ENCODE data around the gene IL1RAP.

IL1RAP gene

DNA sequence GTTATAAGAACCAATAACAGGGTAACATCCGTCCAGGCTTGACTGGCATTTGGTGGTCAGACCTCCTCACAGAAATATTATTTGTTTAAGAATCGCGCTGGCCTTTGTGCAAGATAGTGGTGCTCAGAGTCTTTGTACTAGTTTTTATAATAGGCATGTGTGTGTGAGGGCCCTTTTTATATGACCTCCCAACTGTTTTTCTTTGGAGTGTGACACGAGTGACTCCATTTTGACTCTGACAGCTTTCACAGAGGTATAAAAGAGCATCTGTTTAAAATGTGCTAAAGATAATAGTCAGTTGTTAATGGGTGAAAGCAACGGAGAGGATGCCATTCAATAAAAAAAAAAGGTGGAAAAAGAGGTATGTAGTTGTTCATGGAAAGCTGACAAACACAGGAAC lies 110.4 kb downstream of the IL1RAP start:
- no peak overlapping the region for H3K4me3 ChIP-seq
- H3K9me3 ChIP-seq = no peaks in the 10 kb centered on the region
- in situ Hi-C loops (cut with MboI; ENCODE audit: low sequenced_read_pairs) = no loop called here
- H3K4me1 ChIP-seq = no peaks in the 10 kb centered on the region
- H3K36me3 ChIP-seq (replicated peaks) = no peaks in the 10 kb centered on the region
- no peak for DNase-seq (ENCODE audit: low spot score in 2 of 2)
- no peaks in the 10 kb centered on the region for H3K27me3 ChIP-seq (ENCODE audit: low read depth)

GRCh38 chr3:190626951-190627620 lies 113.2 kb downstream of the IL1RAP start:
- DNase-seq (ENCODE audit: low spot score in 2 of 2) = no peak
- in situ Hi-C loops (cut with MboI; ENCODE audit: low sequenced_read_pairs) = no loop called here

DNA sequence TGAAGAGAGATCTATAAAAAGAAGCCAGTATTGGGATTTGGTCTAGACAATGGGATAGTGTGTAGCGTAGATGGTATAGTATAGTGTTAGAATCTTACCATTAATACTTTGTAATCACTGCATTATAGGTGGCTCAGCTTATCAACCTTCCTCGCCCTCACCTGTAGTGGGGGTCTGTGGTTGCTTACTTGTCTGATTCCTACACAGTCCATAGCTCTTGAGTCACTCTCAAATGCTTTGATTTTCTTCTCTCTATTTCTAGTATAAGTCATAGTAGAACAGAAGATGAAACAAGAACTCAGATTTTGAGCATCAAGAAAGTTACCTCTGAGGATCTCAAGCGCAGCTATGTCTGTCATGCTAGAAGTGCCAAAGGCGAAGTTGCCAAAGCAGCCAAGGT lies 115.2 kb downstream of the IL1RAP start:
- in situ Hi-C loops (cut with MboI; ENCODE audit: low sequenced_read_pairs) = no loop called here
- H3K36me3 ChIP-seq (replicated peaks) = no peaks in the 10 kb centered on the region
- no peaks in the 10 kb centered on the region for H3K27me3 ChIP-seq (ENCODE audit: low read depth)
- H3K4me1 ChIP-seq = no peaks in the 10 kb centered on the region
- no peak overlapping the region for H3K4me3 ChIP-seq
- no peak for DNase-seq (ENCODE audit: low spot score in 2 of 2)
- H3K9me3 ChIP-seq = no peaks in the 10 kb centered on the region

More at GRCh38 chr3:190626951-190627620, 113.2 kb downstream of the IL1RAP start:
- H3K36me3 ChIP-seq (replicated peaks) = no peaks in the 10 kb centered on the region
- H3K9me3 ChIP-seq = no peaks in the 10 kb centered on the region
- no peak overlapping the region for H3K4me3 ChIP-seq
- H3K27me3 ChIP-seq (ENCODE audit: low read depth) = no peaks in the 10 kb centered on the region
- no peaks in the 10 kb centered on the region for H3K4me1 ChIP-seq

DNA sequence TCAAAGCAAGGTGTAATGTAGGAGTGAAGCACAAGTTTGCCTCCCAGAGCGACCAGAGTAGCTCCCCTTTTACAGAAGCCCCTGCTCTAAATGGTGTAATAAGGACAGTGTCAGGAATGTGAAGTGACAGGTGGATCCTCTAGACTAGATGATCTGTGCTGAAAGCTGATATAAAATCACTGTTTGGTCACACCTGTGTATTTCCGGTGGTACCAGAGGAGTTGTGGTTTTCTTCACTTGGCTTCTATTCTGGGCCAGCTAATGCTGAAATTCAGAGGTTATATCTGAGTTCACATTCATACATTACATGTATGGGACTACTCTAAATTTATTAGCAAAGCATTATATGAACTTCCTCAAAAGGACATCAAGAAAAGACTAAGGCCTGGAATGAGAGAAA lies 117.4 kb downstream of the IL1RAP start:
- no peaks in the 10 kb centered on the region for H3K4me1 ChIP-seq
- no peaks in the 10 kb centered on the region for H3K27me3 ChIP-seq (ENCODE audit: low read depth)
- DNase-seq (ENCODE audit: low spot score in 2 of 2) = no peak
- in situ Hi-C loops (cut with MboI; ENCODE audit: low sequenced_read_pairs) = no loop called here
- H3K36me3 ChIP-seq (replicated peaks) = no peaks in the 10 kb centered on the region
- no peak overlapping the region for H3K4me3 ChIP-seq
- H3K9me3 ChIP-seq = no peaks in the 10 kb centered on the region

GRCh38 chr3:190641564-190641963 lies 127.7 kb downstream of the IL1RAP start:
- H3K4me1 ChIP-seq = no peaks in the 10 kb centered on the region; the same call in 1 of the 2 replicates
- H3K9me3 ChIP-seq = no peaks in the 10 kb centered on the region
- in situ Hi-C loops (cut with MboI; ENCODE audit: low sequenced_read_pairs) = no loop called here
- no peaks in the 10 kb centered on the region for H3K27me3 ChIP-seq (ENCODE audit: low read depth)
- DNase-seq (ENCODE audit: low spot score in 2 of 2) = no peak
- no peaks in the 10 kb centered on the region for H3K36me3 ChIP-seq (replicated peaks)
- no peak overlapping the region for H3K4me3 ChIP-seq

- no peak overlapping the region for H3K4me3 ChIP-seq
- no peak for DNase-seq (ENCODE audit: low spot score in 2 of 2)
- H3K4me1 ChIP-seq = no peaks in the 10 kb centered on the region; the same call in 1 of the 2 replicates
- H3K36me3 ChIP-seq (replicated peaks) = no peaks in the 10 kb centered on the region
- no peaks in the 10 kb centered on the region for H3K27me3 ChIP-seq (ENCODE audit: low read depth)
- no peaks in the 10 kb centered on the region for H3K9me3 ChIP-seq
- in situ Hi-C loops (cut with MboI; ENCODE audit: low sequenced_read_pairs) = no loop called here
These were observed 128.1 kb downstream of the IL1RAP start for GRCh38 chr3:190642016-190642415.

DNA sequence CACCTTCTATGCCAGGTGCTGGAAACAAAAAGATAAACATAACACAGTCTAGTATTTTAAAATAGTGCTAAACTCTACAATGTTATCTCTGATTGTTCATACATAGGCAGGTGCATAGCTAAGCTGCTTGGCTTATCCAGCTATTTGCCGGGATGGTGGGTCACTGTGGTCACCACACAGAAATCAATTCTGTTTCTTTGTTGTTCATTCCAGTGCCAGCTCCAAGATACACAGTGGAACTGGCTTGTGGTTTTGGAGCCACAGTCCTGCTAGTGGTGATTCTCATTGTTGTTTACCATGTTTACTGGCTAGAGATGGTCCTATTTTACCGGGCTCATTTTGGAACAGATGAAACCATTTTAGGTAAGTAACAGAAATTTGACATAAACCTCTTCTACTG lies 130.2 kb downstream of the IL1RAP start:
- no peaks in the 10 kb centered on the region for H3K36me3 ChIP-seq (replicated peaks)
- no peak overlapping the region for H3K4me3 ChIP-seq
- in situ Hi-C loops (cut with MboI; ENCODE audit: low sequenced_read_pairs) = no loop called here
- no peak for DNase-seq (ENCODE audit: low spot score in 2 of 2)
- no peaks in the 10 kb centered on the region for H3K9me3 ChIP-seq
- no peaks in the 10 kb centered on the region; the same call in 1 of the 2 replicates for H3K4me1 ChIP-seq
- H3K27me3 ChIP-seq (ENCODE audit: low read depth) = no peaks in the 10 kb centered on the region

GRCh38 chr3:190644766-190645165 lies 130.9 kb downstream of the IL1RAP start:
- Histone ChIP-seq H3K4me3 (no peak overlapping the region), H3K36me3 (replicated peaks) (no peaks in the 10 kb centered on the region), H3K27me3 (ENCODE audit: low read depth) (no peaks in the 10 kb centered on the region), H3K4me1 (no peaks in the 10 kb centered on the region; the same call in 1 of the 2 replicates), H3K9me3 (no peaks in the 10 kb centered on the region)
- DNase-seq (ENCODE audit: low spot score in 2 of 2) = peak; percentile 17 to 41
- in situ Hi-C loops (cut with MboI; ENCODE audit: low sequenced_read_pairs) = no loop called here

- Histone ChIP-seq H3K36me3 (replicated peaks) (no peaks in the 10 kb centered on the region), H3K4me3 (no peak overlapping the region), H3K9me3 (no peaks in the 10 kb centered on the region), H3K27me3 (ENCODE audit: low read depth) (no peaks in the 10 kb centered on the region), H3K4me1 (no peaks in the 10 kb centered on the region; the same call in 1 of the 2 replicates)
- in situ Hi-C loops (cut with MboI; ENCODE audit: low sequenced_read_pairs) = no loop called here
- DNase-seq (ENCODE audit: low spot score in 2 of 2) = no peak
These were observed 132.1 kb downstream of the IL1RAP start for GRCh38 chr3:190645932-190646460.

DNA sequence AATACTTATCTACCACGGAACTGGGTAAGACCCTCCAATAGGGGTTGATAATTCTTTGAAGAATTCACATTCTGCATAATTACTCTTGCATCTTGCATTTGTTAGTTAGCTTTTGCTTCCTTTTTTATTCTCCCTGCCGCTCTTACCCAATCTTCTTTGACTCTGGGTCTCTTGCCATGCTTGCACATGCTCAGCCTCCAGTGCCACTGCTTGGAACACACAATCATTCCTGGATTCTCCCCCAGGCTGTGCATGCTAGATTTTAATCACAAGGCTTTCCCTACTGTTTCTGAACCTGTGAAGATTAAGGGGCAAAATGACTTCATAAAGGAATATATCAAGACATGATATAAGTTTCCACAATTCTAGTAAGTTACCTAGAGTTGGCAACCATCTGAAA lies 133.1 kb downstream of the IL1RAP start:
- Histone ChIP-seq H3K4me3 (no peak overlapping the region), H3K9me3 (no peaks in the 10 kb centered on the region), H3K27me3 (ENCODE audit: low read depth) (no peaks in the 10 kb centered on the region), H3K4me1 (no peaks in the 10 kb centered on the region; the same call in 1 of the 2 replicates), H3K36me3 (replicated peaks) (no peaks in the 10 kb centered on the region)
- in situ Hi-C loops (cut with MboI; ENCODE audit: low sequenced_read_pairs) = no loop called here
- no peak for DNase-seq (ENCODE audit: low spot score in 2 of 2)

- H3K27me3 ChIP-seq (ENCODE audit: low read depth) = no peaks in the 10 kb centered on the region; the same call in 1 of the 2 replicates
- no peak overlapping the region for H3K4me3 ChIP-seq
- H3K36me3 ChIP-seq (replicated peaks) = no peaks in the 10 kb centered on the region
- no peaks in the 10 kb centered on the region for H3K4me1 ChIP-seq
- in situ Hi-C loops (cut with MboI; ENCODE audit: low sequenced_read_pairs) = no loop called here
- no peak for DNase-seq (ENCODE audit: low spot score in 2 of 2)
- H3K9me3 ChIP-seq = no peaks in the 10 kb centered on the region
These were observed 142.0 kb downstream of the IL1RAP start for GRCh38 chr3:190655933-190656332.

DNA sequence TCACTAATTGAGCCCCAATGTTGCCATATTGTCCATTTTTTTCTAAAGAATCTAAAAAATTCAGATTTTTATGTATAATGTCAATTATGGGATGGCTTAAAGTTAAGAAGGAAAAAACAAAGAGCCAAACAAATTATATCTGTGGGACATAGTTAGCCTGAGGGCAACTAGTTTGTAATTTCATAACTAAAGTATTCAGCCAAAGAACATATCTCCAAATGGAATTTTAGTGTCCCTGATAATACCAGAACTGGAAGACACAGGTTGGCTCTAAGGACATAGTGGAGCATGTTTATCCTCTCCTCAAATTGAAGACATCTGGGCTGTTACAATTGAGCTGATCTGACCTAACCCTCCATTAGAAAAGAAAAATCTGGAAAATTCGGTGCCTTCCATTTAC lies 144.2 kb downstream of the IL1RAP start:
- in situ Hi-C loops (cut with MboI; ENCODE audit: low sequenced_read_pairs) = no loop called here
- no peaks in the 10 kb centered on the region for H3K36me3 ChIP-seq (replicated peaks)
- no peaks in the 10 kb centered on the region for H3K27me3 ChIP-seq (ENCODE audit: low read depth)
- H3K9me3 ChIP-seq = no peaks in the 10 kb centered on the region
- DNase-seq (ENCODE audit: low spot score in 2 of 2) = no peak
- H3K4me3 ChIP-seq = no peak overlapping the region
- no peaks in the 10 kb centered on the region for H3K4me1 ChIP-seq

DNA sequence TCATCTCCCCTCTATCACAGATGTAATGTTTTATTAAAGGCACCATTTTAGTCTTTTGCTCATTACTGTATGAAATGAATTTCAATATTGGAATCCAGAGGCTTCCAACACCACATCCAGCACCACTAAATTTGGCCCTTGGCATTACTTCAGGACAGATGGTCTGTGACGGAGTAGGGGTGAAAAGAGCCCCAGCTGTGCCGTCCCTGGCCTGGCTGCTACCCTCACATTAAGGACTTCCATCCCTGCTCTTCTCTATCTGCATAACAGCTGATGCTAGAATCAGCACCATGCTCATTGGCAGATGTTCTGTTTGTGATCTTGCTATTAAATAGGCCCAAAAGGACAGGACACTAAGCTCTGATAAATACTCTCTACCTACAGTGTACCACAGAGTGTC lies 152.9 kb downstream of the IL1RAP start:
- in situ Hi-C loops (cut with MboI; ENCODE audit: low sequenced_read_pairs) = no loop called here
- Histone ChIP-seq H3K36me3 (replicated peaks) (no peaks in the 10 kb centered on the region), H3K9me3 (no peaks in the 10 kb centered on the region), H3K4me3 (no peak overlapping the region), H3K4me1 (no peaks in the 10 kb centered on the region), H3K27me3 (ENCODE audit: low read depth) (no peaks in the 10 kb centered on the region)
- no peak for DNase-seq (ENCODE audit: low spot score in 2 of 2)

DNA sequence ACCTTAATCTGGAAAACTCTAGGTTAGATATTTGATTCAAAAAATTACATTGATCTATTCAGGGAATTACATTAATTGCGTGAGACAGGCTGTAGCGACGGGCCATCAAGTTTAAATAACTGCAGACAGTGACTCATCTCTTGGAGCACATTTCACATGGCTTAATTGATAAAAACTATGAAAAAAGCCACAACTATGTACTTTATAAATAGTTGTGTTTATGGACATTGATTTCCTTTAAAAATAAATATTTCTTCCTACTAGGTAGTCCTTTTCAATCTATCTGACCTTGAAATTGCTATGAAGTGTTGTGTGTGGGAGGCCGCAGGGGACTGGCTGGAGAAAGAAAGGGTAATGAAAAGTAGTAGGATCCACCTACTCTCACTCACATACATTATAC lies 157.8 kb downstream of the IL1RAP start:
- no peaks in the 10 kb centered on the region for H3K9me3 ChIP-seq
- H3K36me3 ChIP-seq (replicated peaks) = no peaks in the 10 kb centered on the region
- DNase-seq (ENCODE audit: low spot score in 2 of 2) = no peak
- no peaks in the 10 kb centered on the region for H3K27me3 ChIP-seq (ENCODE audit: low read depth)
- in situ Hi-C loops (cut with MboI; ENCODE audit: low sequenced_read_pairs) = no loop called here
- no peak overlapping the region for H3K4me3 ChIP-seq
- H3K4me1 ChIP-seq = peaks cover 3% of the 10 kb centered on the region; the same call in 1 of the 2 replicates

Measured in HAP-1 (cell line).